NCI-H2196 (cell line): Measurements from ENCODE around the gene GNA14.
A peak's percentile ranks its signal among the peaks of the same experiment; 100 is the strongest.
"Not testable (repeated sequence)": the region's sequence is repeated elsewhere in the genome, so short reads cannot be mapped to it uniquely, and the experiment has no call there.

Source experiments
- DNase-seq: peaks from one replicate; lab custom pipeline; 2025; ENCODE audit not compliant: unreplicated experiment; lab: John Stamatoyannopoulos, UW

GNA14 gene

DNA sequence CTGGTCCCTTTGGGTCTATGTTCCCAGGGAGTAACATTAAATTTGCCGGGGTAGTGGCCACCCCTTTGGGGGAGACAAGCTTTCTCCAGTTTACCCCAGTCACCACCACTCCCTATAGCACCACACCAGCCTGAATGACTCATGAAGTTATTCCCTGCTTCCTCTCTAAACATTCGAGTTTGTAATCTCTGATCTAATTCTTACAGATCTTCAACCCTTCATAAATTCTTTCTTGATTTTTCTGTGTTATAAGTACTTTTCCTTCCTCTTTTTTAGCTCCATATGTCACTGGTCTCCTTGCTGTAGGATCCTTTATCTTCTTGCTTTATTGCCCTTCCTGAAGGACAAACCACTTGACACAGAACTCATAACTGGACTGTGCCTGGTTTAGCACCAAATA, 55.6 kb downstream of the GNA14 start:
- DNase-seq = no peak

DNA sequence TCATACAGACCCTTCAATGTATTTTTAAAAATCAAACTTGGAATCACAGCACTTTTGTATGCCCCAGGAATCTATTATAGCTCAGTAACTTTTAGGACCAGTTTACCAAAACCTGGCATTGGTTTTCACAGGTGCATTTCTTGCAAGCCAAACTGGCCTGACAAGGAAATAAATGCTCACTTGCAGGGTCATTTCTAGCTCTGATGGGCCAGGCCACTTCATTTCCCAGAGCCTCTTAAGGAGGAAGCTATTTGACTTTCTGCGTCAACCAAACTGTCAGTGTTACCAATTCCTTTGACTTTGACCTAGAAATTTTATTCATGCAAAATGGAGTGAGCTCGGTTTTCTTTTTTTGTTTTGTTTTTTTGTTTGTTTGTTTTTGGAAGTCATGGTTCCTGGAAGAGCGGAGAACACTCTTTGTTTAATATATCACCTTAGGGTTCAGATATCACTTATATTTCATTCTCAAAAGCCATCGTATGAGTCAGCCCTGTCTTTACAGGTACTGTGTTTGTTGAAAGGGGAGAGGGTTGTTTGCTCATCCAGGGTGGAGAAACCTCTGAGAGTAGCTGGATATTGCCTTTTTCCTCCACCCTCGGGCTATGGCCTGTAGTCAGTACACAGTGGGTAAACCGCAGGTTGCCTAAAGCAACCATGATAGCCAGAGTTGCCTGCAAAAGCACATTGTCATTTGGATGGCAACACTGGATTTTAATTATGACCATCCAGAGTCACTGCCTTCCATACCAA, 58.9 kb downstream of the GNA14 start:
- DNase-seq = peak; percentile 93

DNA sequence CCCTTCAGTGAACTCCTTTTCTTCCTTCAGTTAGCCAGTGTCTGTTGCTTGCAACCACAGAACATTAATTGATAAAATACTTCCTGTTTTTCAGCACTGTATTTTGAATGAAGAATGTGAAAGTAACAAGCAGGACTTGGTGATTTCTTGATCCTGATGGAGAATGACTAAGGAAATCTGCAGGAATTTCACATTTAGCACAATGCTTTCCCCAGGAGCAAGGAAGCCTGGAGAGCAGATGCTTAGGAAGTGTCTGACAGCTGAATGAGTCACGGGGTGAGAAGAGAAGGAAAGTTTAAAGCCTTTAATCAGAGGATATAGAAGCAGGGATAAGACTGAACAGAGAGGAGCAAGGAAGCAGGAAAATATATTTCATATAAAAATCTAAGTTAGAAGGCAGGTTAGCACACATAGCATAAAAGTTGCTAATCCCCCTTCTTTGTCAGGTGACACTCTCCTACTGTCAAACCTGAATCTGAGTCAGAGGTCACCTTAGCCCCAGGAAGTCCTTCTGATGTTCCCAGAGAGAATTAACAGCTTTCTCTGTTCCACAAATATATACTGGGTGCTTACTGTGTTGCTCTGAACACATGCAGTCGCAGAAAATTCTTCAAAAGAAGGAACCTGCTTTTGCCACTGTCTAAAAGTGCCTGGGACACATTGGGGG, 59.7 kb downstream of the GNA14 start:
- no peak for DNase-seq

DNA sequence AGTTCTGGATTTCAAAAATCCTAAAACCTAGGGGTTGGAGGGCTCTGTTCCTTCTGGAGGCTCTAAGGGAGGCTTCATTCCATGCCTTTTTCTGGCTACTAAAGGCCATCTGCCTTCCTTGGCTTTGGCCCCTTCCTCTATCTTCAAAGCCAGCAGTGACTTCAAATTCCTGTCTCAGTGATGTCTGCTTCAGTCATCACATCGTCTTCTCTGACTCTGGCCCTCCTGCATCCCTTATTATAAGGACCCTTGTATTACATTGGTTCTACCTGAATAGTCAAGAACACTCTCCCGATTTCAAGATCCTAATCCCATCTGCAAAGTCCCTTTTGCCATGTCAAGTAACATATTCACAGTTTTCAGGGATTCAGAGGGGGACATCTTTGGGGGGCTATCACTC, 60.3 kb downstream of the GNA14 start:
- DNase-seq = no peak

DNA sequence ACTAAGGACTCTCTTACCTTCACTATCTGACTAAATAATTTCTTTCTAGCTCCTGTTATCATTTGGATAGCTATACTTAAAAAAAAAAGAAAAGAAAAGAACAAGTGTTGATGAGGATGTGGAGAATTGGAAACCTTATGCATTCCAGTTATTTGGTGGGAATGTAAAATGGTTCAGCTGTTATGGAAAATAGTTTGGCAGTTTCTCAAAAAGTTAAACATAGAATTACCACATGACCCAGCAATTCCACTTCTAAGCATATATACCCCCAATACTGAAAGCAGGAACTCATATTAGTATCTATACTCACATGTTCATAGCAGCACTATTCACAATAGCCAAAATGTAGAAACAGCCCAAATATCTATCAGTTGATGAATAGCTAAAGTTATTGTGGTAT, 61.1 kb downstream of the GNA14 start:
- no peak for DNase-seq

DNA sequence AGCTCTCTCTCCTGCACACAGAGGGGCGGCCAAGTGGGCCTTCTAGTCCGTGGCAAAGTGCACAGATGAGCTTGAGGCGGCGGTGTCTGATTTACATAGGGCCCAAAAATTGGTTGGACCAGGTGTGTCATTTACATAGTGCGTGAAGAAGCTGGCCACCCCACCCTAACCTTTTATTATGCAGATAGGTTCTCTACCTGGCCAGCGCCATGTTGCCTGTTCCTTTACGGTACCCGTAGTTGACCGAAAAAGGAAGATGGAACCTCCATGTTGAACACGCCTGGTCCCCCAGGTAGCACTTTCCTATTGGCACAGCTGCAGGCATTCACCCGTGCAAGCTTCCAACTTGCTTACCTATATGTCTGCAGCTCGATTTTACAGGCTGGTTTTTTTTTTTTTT, 61.5 kb downstream of the GNA14 start:
- DNase-seq = no peak

DNA sequence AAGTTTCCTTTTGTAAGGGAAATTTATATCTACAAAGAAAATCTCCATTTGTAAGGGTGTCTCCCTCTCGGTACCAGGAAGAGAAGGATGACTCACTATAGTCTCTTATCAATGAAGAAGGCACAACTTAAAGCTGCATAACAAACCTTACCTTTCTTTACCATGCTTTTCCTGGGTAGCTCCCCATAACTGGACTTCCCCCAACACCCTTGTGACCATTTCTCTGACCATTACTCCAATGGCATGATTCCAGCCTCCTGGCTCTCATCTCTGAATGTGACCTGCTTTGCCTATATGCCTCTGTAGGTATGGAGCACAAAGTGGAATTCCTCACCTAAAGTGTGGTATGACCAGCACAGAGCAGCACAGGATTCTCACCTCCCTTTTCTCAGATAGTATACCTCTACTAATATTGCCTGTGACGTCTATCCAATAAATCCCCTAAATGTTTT, 62.8 kb downstream of the GNA14 start:
- no peak for DNase-seq

DNA sequence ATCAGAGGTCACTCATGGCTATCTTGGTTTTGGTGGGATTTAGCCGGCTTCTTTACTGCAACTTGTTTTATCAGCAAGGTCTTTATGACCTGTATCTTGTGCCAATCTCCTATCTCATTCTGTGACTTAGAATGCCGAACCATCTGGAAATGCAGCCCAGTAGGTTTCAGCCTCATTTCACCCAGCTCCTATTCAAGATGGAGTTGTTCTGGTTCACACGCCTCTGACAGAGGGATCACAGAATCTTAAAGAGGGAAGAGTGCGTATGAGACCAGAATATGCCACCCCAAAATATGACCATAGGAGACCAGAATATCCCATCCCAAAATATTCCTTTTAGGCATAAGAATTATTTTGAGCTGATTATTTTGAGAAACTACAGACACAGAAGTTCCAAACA, 63.2 kb downstream of the GNA14 start:
- not testable (repeated sequence) for DNase-seq

DNA sequence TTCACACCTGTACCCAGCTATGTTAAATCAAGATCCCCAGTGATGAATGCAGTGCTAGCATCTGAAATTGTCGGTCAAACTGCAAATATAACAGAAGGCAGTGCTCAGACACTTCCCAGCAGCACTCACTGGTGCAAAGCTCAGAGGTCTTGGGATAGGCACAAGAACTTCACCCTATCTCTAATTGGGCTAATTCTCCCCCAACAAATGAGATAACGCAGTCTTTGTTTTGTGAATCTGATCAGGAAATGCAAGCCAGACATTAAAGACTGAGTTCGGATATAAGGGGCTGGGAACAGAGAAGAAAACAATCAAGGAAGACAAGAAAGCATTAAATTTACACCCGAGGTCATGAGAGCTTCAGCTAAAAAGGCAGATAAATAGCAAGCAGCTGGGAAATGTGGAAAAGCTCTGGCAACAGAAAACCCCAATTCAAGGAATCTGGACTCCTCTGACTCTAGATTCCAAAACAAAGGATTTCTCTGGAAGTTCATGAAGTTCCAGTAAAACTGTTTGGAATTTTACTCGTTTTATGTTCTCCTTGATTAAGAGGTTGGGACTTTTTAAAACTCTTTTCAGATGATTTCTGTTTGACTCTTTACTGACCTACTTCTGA, 65.1 kb downstream of the GNA14 start:
- DNase-seq = no peak

DNA sequence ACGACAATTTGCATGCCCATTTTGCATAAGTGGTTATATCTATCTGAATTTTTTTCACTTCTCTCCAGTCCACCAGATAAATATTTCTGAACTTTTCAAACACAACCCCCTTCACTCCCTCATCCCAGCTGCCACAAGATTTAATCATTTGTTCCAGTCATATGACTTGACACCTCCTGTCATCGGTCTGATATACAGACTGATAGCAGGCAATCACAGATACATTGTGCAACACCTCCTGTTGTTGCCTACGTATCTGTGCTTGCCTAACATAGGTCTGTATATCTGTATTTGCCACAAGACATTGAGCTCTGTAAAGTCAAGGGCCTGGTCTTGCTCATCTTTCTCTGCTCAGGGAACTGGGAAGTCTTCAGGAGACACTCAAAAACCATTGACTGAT, 65.6 kb downstream of the GNA14 start:
- DNase-seq = no peak

DNA sequence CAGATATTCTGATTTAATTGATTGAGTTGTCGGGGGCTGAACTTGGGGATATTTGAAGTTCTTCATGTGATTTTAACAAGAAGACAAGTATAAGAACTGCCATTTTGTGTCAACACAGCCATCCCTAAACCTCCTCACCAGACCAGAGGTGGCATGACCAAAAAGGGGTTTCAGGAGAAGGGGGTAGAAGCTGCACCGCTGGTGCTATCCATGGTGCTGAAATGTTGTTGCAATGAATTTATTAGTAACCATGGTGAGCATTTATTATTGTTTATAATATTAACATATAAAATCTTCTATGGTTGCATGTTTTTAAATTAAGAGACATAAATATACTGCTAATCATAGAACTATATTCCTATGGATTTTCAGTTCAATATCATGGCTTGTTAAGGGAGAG, 72.3 kb downstream of the GNA14 start:
- no peak for DNase-seq

DNA sequence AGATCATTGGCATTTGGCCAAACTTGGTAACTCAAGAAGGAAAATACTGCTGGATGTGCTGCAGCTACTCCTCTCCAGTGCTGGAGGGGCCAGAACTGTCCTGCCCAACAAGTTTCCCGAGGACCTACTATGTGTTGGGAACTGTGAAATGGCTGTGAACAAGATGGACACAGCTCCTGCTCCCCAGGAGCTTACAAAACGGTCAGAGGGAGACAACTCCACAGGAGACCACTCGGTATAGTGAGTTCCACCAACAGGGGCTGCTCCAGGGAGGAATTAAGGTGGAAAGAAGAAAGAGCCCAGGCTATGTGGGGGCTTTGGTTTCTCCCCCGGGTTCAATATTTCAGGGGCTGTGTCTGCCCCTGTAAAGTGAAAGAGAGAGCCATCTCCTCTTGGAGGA, 78.8 kb downstream of the GNA14 start:
- peak; percentile 51 for DNase-seq

DNA sequence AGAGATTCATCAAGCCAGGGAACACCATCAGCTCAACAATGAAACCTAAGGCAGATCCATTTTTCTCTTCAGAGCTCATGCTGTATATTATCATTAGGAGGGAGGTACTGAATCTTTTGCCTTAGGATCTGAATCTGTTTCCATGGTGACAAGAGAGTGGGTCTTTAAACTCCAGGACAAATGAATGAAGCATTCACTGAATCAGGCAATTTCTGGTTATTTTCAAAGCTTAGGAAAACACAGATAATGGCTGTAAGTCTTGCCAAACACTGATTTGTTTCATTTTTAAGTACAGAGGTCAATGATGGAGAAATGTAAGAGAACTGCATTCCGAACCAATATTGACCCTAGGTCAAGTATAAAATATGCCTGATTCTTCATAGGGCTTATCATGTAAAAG, 84.9 kb downstream of the GNA14 start:
- peak; percentile 8 for DNase-seq

DNA sequence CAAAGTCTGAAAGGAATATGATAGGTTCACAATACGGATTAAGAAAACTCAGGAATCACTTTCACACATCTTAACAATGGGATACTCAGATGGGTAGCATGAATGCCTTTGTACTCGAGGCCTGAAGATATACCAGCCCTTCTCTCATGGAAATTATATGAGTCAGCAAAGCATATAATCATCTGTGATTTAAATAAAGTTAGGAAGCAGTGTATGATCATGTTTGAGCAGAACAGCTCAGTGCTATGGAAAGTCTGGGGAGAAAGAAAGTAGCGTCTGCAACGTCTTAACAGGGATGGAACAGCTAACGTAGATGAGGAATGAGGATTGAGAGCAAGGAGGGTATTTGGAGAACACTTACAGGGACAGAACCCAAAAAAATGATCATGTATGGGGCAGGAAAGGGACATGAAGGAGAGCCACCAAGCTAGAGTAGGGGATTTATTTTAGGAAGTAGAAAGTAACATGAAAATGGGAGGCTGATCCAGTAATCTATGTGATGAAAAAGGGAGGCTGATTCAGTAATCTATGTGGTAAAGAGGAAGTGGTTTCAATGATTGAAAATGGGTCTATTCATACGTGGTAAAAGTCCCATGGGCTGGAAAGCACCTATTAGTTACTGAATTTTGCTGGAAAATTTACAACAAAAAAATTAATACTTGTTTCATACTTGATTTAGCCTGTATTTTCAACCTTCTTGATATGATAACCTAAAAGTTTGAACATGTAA, 85.9 kb downstream of the GNA14 start:
- DNase-seq = no peak

DNA sequence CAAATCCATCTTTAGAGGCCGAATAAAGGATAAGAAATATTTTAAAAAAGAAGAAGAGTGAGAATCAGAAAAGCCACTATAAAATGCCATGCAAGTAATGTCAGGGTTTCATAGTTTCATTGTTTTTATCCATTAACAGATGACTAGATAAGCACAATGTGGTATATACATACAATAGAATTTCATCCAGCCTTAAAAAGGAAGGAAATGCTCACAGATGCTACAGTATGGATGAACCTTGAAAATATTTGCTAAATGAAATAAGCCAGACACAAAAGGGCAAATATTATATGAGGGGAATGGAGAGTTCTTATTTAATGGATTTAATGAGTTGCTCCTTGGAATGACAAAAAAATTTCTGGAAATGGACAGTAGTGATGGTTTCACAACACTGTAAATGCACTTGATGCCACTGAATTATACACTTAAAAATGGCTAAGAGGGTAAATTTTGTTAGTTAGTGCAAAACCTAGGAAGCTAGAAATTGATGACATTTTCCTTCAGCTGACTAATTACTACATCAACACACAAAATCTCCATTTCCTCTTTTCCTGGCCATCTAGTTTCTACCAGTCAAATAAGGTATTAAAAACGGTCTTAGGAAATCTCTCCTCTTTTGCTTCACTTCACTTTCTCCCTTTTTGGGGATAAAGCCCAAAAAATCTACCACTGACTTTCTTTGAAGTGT, 86.6 kb downstream of the GNA14 start:
- no peak for DNase-seq

DNA sequence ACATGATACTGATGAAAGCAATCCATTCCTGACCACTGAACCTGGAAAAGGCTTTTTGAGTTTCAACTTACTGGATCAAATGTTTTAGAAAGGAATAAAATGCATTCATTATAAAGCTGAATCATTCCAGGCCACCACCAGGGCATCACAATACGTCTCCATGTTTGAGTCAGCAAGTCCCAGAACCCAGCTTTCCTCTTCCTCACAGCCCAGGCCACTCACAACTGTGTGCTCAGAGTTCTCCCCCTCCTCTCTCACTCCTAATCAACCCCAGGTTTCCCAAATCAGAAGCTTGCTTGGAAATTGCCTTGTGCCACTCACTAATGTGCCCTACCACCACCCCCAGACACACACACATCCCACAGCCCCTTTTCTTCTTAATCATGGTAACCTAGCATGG, 91.7 kb downstream of the GNA14 start:
- DNase-seq = no peak

DNA sequence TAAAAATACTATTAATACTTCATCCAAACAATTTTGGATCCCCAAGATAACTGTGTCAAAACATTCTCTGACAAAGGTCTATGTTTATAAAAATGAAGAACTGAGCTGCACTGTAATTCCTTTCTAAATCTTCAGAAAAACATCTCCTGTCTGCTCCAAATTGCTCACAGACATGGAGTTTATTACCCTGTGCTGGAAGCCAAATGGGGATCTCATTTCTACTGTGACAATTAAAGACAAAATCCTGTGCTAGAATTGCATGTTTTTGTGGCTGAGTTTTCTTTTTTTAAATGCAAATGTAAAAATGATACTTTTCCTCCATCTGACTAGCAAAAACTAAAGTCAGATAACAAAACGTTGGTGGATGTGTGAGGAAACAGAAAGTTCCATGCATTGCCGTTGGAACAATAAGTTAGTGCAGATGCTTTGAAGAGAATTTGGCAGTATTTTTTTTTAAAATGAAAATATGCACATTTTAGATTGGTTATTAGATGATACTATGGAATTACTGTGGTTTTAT, 93.5 kb downstream of the GNA14 start:
- no peak for DNase-seq

DNA sequence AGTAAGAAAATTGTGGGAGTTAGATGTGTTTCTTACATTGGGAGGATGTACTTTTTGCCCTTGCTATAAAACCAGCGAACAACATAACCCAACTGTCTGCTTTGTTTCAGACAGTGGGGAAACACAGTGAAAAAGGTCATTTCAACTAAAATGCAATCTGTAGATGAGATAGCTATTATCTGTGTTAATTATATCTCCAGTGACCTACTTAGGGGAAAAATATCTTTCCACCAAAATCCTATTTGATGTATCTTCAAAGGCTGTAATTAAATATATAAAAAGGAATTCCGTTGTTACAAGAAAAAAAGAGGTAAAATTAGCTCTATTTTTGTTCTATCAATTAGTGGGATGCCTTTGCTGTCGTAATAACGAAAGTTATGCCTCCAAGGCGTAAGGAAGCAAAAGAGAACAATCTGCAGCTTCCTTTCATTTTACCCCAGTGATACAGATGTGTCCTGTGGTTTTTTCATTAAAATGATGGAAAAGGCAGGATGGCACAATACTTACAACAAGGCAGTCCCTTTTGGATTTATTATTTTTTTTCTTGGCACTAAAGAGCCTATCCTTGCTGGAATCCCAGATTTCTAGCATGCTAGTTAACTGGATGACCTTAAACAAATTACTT, 100.9 kb downstream of the GNA14 start:
- DNase-seq = no peak

DNA sequence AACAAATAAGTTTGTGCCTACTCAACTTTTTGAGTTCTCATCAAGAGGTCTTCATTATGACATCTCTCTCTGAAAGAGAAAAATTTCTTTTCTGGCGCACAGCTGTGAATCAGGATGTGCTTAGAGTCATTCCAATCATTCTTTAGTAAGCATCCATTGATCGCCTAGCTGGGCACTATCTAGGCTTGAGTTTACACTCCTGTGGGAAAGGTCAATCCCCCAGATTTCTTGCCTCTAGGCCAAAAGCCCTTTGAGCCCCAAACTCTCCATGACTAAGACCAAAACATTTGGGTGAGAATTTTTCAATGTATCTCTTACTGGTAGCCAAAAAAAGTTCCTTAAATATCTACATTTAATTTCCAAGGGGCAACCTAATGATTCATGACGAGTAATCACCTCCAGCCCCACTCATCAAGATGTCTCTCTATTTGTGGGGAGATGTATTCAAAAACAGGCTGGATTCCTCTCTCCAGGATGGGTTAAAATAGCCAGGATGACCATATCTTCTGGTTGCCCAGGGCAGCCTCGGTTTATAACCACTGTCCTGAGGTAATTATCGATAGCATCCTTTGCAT, 101.7 kb downstream of the GNA14 start:
- no peak for DNase-seq

DNA sequence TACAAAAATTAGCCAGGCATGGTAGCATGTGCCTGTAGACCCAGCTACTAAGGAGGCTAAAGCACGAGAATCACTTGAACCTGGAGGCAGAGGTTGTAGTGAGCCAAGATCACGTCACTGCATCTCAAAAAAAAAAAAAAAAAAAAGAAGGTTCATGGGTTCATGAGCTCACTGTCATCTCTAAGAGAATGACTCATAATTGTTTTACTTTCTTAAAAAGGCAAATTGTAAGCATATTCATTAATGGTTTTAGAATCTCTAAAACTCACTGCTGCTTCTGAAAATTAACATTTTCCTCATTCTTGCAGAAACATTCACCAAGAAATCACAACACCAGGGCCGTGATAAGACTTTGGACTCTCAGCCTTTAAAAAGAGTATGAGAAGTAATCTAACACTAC, 103.6 kb downstream of the GNA14 start:
- no peak for DNase-seq
